HCT116 (cell line): ENCODE measurements around the gene TAPT1. TPM values are rescaled to one million over a fixed set of nuclear protein-coding genes. Genes with fewer than 3 reads are reported as not detected.

ENCODE experiments used
- total RNA-seq: library from RNA; stranded (reverse); gene quantifications from one replicate; pipeline ENCODE4 v1.2.1, GENCODE V29; 2021; ENCODE audit not compliant: unreplicated experiment

The TAPT1 gene
- total RNA-seq, 1 experiment from 2014 or later = 11.7 TPM

Other genes with a start within 250 kb of the TAPT1 start
- 17.7 TPM for gene PROM1, start 142.4 kb downstream of the TAPT1 start, total RNA-seq